ENCODE data around the gene DPP10. TPM values are rescaled to one million over a fixed set of nuclear protein-coding genes. Genes with fewer than 3 reads are reported as not detected.

The DPP10 gene
- total RNA-seq, 1 experiment from 2014 or later: not detected

DNA sequence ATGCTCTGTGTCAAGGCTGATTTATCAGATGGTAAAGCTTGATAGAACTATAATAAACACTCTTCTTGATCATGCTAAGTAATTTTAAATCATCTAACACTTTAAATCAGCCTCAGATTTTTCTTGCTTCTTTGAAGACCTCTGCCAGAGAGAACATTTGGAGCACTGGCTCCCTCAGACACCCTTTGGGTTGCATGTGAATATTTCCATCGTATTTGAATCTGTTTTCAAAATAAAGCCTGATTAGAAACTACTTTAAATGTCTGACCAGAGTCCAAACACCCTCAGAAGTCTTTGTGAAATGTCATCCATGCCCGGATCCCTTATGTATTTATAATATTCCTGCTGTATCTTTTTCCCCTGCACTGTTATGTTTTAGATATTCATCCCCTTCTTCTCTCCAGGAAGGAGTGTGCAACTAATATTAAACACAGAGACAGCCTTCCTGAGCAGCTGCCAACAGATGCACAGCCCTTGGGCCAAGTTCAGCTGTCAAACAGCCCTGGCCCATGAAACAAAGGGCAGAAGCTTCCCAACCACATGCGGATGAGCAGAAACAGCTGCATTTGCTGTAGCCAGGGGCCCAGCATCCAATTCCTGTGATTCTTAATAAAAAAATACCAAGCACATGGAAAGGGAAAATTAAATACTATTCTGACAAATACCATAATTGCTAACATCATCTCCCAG, 46.5 kb downstream of the DPP10 start:
- TF ChIP-seq CTCF (IDR thresholded peaks at IDR 0.05; ENCODE audit: unreplicated experiment): no peak
- H3K4me1 Mint-ChIP-seq (ENCODE audit: low read depth, unreplicated experiment): no peaks in the 10 kb centered on the region
- H3K9me3 Mint-ChIP-seq (ENCODE audit: low read depth, unreplicated experiment): no peaks in the 10 kb centered on the region
- no peak for DNase-seq
- no TSS peak for BruUV-seq (replicated peaks)
- H3K27me3 Mint-ChIP-seq (ENCODE audit: unreplicated experiment): no peaks in the 10 kb centered on the region
- H3K36me3 Mint-ChIP-seq (ENCODE audit: insufficient read depth, unreplicated experiment): no peaks in the 10 kb centered on the region
- H3K27ac Mint-ChIP-seq (ENCODE audit: unreplicated experiment): no peak overlapping the region
- H3K4me3 Mint-ChIP-seq (ENCODE audit: low read depth, unreplicated experiment): no peak overlapping the region
- intact Hi-C loops (cut with micrococcal nuclease; ENCODE audit: unreplicated experiment): no loop called here
- CTCF ChIA-PET: no interaction called here

DNA sequence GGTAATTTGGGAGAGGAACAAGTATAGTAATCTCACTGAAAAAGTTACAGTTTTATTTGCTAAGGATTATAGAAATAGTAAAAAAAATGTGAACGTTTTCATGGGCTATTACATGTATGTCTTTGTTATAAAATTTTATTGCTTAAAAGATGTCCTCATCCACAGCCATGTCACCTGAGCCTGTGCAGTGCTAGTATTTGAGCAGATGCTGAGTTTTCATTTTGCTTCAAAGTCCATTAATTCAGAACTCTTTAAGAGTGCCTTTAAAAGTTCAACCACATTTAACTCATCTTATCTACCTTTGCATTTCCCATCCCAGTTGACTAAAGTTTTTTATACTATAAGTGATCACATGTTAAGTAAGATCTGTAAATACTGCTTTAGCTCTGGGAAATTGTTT, 52.6 kb downstream of the DPP10 start:
- intact Hi-C loops (cut with micrococcal nuclease; ENCODE audit: unreplicated experiment): no loop called here
- Mint-ChIP-seq H3K36me3 (ENCODE audit: insufficient read depth, unreplicated experiment) (no peaks in the 10 kb centered on the region), H3K9me3 (ENCODE audit: low read depth, unreplicated experiment) (no peaks in the 10 kb centered on the region), H3K27ac (ENCODE audit: unreplicated experiment) (no peak overlapping the region), H3K4me1 (ENCODE audit: low read depth, unreplicated experiment) (no peaks in the 10 kb centered on the region), H3K4me3 (ENCODE audit: low read depth, unreplicated experiment) (no peak overlapping the region), H3K27me3 (ENCODE audit: unreplicated experiment) (no peaks in the 10 kb centered on the region)
- TF ChIP-seq CTCF (IDR thresholded peaks at IDR 0.05; ENCODE audit: unreplicated experiment): no peak
- CTCF ChIA-PET: no interaction called here
- no peak for DNase-seq
- BruUV-seq (replicated peaks): no TSS peak

- no peak for TF ChIP-seq CTCF (IDR thresholded peaks at IDR 0.05; ENCODE audit: unreplicated experiment)
- CTCF ChIA-PET: no interaction called here
- Mint-ChIP-seq H3K9me3 (ENCODE audit: low read depth, unreplicated experiment) (no peaks in the 10 kb centered on the region), H3K4me3 (ENCODE audit: low read depth, unreplicated experiment) (no peak overlapping the region), H3K27me3 (ENCODE audit: unreplicated experiment) (no peaks in the 10 kb centered on the region), H3K4me1 (ENCODE audit: low read depth, unreplicated experiment) (no peaks in the 10 kb centered on the region), H3K36me3 (ENCODE audit: insufficient read depth, unreplicated experiment) (no peaks in the 10 kb centered on the region), H3K27ac (ENCODE audit: unreplicated experiment) (no peak overlapping the region)
- BruUV-seq (replicated peaks): no TSS peak
- intact Hi-C loops (cut with micrococcal nuclease; ENCODE audit: unreplicated experiment): no loop called here
- no peak for DNase-seq
Observed at GRCh38 chr2:114496959-114497358, 54.5 kb downstream of the DPP10 start.

DNA sequence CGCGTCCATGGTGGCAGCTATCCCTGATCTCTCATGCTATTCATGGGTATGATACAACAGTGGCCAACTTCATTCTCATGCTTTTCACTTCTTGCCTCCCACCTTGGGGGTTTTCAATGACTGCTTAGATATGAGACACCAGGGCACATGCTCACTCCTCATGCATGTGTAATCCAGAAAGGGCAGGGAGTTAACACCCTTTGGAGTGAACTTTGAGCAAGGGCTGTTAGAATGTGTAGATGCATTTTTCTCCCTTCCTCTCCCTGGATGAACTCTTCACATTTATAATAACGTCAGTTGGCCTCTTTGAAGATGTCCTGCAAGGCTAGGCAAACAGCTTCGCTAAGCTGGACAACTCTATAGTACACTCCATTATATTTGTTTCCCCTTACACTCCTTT, 56.7 kb downstream of the DPP10 start:
- CTCF ChIA-PET: no interaction called here
- no peak for TF ChIP-seq CTCF (IDR thresholded peaks at IDR 0.05; ENCODE audit: unreplicated experiment)
- Mint-ChIP-seq H3K36me3 (ENCODE audit: insufficient read depth, unreplicated experiment) (no peaks in the 10 kb centered on the region), H3K9me3 (ENCODE audit: low read depth, unreplicated experiment) (no peaks in the 10 kb centered on the region), H3K27me3 (ENCODE audit: unreplicated experiment) (no peaks in the 10 kb centered on the region), H3K4me1 (ENCODE audit: low read depth, unreplicated experiment) (no peaks in the 10 kb centered on the region), H3K4me3 (ENCODE audit: low read depth, unreplicated experiment) (no peak overlapping the region), H3K27ac (ENCODE audit: unreplicated experiment) (no peak overlapping the region)
- BruUV-seq (replicated peaks): no TSS peak
- intact Hi-C loops (cut with micrococcal nuclease; ENCODE audit: unreplicated experiment): no loop called here
- no peak for DNase-seq
